ENCODE results near the gene NEMP2.

NEMP2 gene

GRCh38 chr2:190554357-190555006 lies 20.0 kb upstream of the NEMP2 start:
- no peak for DNase-seq (ENCODE audit: low read depth in 2 of 2)

GRCh38 chr2:190553254-190553653 lies 18.7 kb upstream of the NEMP2 start:
- DNase-seq (ENCODE audit: low read depth in 2 of 2), result no peak

GRCh38 chr2:190551928-190552327 lies 17.4 kb upstream of the NEMP2 start:
- DNase-seq (ENCODE audit: low read depth in 2 of 2), result no peak

GRCh38 chr2:190550137-190550536 lies 15.6 kb upstream of the NEMP2 start:
- DNase-seq (ENCODE audit: low read depth in 2 of 2), result no peak

DNA sequence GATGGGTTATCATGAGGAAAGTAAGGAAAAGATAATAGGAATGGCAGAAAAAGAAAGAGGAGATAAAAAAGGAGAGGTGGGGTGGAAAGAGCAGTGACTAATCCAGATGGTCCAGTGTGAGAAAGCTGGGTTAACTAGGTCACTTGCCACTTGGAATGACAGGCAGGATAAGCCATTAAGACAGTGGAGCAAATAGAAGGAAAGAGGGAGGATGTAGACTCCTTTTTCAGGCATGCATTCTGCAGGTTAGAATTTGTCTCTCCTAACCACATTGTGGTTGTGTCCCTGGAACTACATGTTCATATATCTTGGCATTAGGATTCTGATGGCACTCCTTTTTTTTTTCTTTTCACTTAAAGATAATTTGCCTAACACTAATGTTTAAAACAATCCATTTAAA lies 13.4 kb upstream of the NEMP2 start:
- DNase-seq (ENCODE audit: low read depth in 2 of 2), result no peak

DNA sequence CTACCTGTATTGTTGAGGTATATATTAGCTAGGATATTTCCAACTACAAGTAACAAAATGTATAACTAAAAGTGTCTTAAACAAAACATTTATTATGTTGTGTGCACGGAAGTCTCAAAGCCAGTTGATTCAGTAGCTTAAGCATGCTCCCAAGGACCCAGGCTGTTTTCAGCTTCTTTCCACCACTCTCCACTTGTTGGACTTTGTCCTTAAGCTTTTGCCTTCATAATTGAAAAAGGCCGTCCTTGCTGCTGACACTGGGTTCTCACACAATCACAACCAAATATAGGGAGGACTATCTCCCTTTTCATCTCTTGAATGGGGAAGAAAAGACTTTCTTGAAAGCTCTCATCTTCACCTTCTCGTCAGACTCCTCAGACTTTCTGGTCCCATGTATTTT lies 12.2 kb upstream of the NEMP2 start:
- DNase-seq (ENCODE audit: low read depth in 2 of 2), result no peak

GRCh38 chr2:190545555-190546385 lies 11.2 kb upstream of the NEMP2 start:
- DNase-seq (ENCODE audit: low read depth in 2 of 2), result no peak

GRCh38 chr2:190545093-190545492 lies 10.6 kb upstream of the NEMP2 start:
- no peak for DNase-seq (ENCODE audit: low read depth in 2 of 2)

DNA sequence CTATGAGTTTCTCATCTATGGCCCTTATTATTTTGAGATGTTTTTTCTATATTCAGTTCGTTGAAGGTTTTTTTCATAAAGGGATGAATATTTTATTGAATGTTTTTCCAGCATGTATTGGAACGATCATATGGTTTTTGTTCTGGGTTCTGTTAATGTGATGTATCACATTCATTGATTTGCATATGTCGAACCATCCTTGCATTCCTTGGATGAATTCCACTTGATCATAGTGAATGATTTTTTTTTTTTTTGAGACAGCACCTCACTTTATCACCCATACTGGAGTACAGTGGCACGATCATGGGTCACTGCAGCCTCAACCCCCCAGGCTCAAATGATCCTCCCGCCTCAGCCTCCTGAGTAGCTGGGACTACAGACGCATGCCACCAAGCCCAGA lies 5.5 kb upstream of the NEMP2 start:
- no peak for DNase-seq (ENCODE audit: low read depth in 2 of 2)

GRCh38 chr2:190538201-190538600 lies 3.7 kb upstream of the NEMP2 start:
- DNase-seq (ENCODE audit: low read depth in 2 of 2), result no peak

DNA sequence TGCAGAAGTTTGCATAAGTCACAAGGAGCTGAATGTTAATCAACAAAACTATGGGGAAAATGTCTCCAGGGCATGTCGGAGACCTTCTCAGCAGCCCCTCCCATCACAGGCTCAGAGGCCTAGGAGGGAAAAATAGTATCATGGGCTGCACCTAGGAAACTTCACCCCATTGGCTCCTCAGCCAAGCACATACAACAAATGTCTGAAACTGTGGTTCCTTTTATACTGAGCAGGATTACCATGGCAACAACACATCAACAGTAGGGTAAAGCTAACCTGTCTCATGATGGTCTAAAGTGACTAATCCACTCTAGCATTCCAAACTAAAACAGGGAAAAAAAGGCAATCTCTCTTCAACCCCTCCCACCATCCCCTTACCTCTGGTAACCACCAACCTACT lies 3.2 kb upstream of the NEMP2 start:
- DNase-seq (ENCODE audit: low read depth in 2 of 2), result no peak

- no peak for DNase-seq (ENCODE audit: low read depth in 2 of 2)
Observed at GRCh38 chr2:190535586-190535985, 1.1 kb upstream of the NEMP2 start.

DNA sequence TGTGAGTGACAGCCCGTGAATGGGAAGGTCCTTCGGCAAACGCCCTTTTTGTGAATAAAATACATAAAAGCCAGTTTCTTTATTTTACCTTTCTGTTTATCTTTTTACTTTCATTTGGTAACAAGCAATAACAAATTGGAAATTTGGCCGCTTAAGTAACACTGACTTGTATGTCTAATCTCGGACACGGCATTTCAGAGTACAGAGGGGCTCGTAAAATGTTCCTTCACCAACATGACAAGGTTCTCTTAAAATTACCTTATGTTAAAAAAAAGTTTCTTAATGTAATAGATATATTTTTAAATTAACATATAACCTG lies 558 bp upstream of the NEMP2 start:
- DNase-seq (ENCODE audit: low read depth in 2 of 2), result no peak

DNA sequence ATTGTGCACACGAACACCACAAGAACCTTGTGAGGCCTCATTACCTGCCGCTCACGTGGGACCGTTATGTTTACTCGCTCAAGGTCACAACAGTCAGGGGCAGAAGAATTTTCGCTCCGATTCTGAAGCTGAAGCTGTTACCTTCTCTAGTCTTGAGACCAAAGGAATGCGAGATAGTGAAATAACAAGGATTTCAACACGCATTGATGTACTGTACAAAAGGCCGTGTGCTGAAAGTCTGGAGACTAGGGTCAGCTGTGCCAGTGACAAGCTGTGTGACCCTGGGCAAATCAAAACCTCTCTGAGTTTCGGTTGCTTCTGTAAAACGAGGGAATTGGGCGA lies 583 bp downstream of the NEMP2 start:
- DNase-seq (ENCODE audit: low read depth in 2 of 2), result peak in 1 of 2 donors; percentile 33

- DNase-seq (ENCODE audit: low read depth in 2 of 2), result peak in 1 of 2 donors; percentile 24
Observed at GRCh38 chr2:190533175-190533967, 1.2 kb downstream of the NEMP2 start.

- DNase-seq (ENCODE audit: low read depth in 2 of 2), result no peak
Observed at GRCh38 chr2:190532581-190532980, 1.9 kb downstream of the NEMP2 start.

- DNase-seq (ENCODE audit: low read depth in 2 of 2), result no peak
Observed at GRCh38 chr2:190530248-190530900, 4.1 kb downstream of the NEMP2 start.

DNA sequence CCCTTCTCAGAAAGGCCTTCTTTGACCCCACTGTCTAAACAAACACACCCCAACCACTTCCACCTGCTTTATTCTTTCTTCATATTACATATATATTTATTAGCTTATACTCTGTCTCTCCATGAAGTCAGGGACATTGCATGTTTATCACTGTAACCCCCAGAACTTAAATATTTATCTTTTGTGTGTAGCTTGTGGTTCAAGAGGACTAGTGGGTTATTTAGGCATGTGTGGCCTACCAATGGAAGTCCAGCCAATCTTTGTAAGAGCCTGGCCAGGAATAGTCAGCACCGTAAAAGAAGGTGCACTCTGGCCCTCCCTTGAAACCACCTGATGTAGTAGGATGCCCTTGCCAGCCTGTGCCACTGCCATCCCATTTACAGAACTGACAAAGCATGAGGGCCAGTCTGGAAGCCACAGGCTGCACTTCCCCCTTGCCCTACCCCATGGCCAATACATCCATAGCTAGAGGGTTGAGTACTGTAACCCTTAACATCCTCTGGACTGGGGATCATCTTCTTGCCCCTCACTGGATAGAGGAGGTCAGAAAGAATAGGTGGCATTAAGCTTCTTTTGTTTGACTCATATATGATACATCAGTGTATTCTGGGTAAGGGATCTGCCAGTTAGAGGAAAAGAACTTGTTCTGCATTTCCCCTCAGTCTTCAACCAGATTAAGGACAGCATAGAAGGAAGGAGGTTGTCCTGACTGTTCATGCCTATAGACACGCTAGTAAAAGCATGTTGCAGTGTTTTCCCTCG lies 4.9 kb downstream of the NEMP2 start:
- DNase-seq (ENCODE audit: low read depth in 2 of 2), result no peak

- no peak for DNase-seq (ENCODE audit: low read depth in 2 of 2)
Observed at GRCh38 chr2:190528521-190529001, 6.0 kb downstream of the NEMP2 start.

GRCh38 chr2:190527918-190528317 lies 6.6 kb downstream of the NEMP2 start:
- no peak for DNase-seq (ENCODE audit: low read depth in 2 of 2)

GRCh38 chr2:190527214-190527613 lies 7.3 kb downstream of the NEMP2 start:
- no peak for DNase-seq (ENCODE audit: low read depth in 2 of 2)

Data from stimulated activated CD4-positive, alpha-beta T cell treated with anti-CD3 and anti-CD28 coated beads, Interleukin-1b, Interleukin-23, amount 100 ng/mL, for 4 hours (primary cell).